Activated CD8-positive, alpha-beta memory T cell treated with anti-CD3 and anti-CD28 coated beads, Interleukin-2, amount 50 U/mL, for 24 hours (primary cell): ENCODE results near the gene HOXB6.

Experiments used
- DNase-seq: peaks from one replicate; pipeline ENCODE4 v3.0.0-alpha.2; 2020; ENCODE audit errors: extremely low read depth

The HOXB6 gene

GRCh38 chr17:48621410-48622392, 16.9 kb upstream of the HOXB6 start:
- no peak for DNase-seq

DNA sequence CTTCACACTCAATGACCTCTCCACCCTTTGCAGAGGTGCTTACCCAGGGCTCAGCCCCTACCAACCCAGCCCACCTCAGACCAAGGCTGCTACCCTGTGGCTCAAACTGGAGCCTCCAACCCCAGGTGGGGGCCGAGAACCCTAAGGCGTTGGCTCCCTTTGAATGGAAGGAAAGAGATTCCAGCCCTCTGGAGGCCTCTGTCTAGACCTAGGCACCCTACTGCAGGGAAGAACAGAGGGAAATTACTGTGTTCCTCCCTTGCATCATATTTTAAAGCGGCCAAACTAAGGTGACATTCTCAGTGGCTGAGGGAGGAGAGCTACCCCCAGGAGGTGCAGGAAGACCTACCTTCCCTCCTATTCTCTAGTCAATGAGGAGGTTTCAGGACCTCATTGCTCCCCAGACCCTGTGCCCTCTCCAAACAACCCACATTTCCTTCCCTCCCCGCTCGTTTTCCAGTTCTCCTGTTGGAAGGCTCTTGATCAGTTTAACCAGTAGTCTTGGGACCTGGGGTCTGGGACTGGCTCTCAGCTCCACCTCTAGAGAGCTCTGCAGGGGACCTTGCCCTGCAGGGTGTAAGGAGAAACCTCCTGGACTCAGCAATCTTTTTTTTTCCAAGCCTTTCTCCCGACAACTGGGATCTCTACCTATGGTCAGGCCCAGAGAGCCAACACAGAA, 15.8 kb upstream of the HOXB6 start:
- DNase-seq = no peak

- DNase-seq = no peak
Measured at GRCh38 chr17:48619826-48620449, 15.2 kb upstream of the HOXB6 start.

DNA sequence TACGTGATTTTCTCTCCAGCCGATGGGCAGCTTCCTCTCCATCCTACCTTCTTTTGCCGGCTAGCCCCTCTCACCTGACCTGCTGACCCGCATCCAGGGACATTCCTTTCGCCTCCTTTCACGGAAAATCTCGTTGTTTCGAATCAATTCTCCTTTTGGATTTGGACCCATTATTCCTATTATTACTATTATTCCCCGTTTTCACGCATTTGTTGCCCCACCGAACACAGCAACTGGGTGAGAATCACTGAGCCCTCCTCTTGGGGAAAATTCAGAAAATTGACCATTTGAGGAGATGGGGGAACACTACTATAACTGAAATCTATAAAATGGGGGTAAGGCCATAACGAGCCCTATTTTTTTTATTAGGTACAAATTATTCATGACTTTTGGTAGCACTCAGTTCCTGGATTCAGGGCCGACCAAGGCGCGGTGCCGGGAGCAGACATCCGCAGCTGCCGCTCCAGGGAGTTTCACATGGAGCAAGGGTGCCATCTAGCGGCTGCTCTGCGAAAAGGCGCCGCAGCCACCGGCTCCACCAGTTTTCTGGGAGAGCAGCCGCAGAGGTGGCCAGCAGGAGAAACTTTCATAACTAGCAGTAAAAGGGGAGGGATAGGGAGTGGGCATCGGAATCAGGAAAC, 13.6 kb upstream of the HOXB6 start:
- DNase-seq = peak; percentile 61

GRCh38 chr17:48617471-48618255, 12.9 kb upstream of the HOXB6 start:
- no peak for DNase-seq

- DNase-seq = no peak
Measured at GRCh38 chr17:48616717-48617470, 12.1 kb upstream of the HOXB6 start.

- no peak for DNase-seq
Measured at GRCh38 chr17:48615963-48616716, 11.4 kb upstream of the HOXB6 start.

GRCh38 chr17:48615047-48615962, 10.5 kb upstream of the HOXB6 start, which contains the start of gene HOXB8:
Gene HOXB8 (minus strand): TSS chr17:48615292. CDS start chr17:48614704, 588 bp downstream.
- no peak for DNase-seq

DNA sequence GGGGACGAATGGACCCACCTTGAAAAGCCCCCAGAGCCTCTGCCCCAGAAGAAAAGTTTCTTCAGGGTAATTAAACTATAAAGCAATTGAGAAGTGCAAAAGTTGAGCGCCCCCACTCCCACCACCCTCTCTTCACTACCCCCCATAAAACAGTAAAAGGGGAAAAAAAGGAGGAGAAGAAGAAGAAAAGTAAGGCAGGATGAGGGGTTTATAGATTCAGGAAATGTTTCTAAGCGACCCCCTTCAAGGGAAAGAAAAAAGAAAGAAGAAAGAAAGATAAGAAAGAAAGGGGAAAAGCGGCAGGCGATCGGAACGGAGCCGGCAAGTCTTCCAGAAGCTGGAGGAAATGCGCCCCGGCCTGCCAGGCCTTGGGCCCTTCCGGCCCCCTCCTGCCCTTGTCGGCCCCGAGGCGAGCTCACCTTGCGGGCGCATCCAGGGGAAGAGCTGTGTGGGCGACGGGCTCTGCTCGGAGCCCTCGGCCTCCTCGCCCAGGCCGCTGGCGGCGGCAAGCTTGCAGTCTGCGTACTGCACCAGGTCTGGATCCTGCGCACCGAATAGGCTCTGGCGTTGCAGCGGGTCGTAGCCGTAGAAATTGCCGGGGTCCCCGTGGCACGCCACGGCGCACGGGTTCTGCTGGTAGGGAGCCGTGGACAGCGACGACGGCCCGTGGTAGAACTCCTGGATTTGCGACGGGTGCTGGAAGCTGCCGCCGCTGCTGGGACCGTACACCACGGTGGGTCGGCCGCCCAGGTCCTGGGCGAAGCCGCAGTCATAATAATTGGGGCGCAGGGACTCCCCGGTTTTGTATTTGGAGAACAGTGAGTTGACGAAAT, 9.3 kb upstream of the HOXB6 start:
- DNase-seq = no peak

DNA sequence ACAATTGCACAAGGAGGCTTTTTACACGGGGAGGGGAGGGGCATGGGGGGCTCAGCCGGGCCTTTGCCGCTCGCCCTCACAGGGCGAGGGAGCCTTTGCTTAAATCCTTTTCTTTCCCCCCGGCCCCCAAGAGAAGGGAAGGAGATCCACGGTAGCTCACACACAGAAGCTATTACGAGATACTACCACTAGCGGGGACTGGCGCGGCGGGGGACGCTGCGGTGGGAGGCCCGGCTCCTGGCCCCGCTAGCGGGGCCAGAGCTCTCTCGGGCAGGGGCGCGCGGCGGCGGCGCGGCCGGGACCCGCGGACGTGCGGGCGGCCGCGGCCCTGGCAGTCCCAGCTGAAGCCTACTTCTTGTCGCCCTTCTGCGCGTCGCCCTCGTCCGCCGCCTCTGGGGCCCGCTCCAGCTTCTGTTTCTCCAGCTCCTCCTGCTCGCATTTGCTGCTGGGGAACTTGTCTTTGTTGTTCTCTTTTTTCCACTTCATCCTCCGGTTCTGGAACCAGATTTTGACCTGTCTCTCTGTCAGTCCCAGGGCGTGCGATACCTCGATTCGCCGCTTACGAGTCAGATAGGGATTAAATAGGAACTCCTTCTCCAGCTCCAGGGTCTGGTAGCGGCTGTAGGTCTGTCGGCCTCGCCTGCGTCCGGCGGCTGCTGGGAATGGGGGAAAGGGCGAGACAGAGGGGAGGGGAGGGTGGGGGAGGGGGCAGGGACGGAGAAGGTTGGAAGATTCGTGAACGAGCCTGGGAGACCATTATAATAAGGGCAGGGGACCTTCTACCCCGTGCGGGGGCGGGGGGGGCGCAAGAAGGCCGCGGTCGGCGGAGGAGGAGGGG, 8.3 kb upstream of the HOXB6 start:
- no peak for DNase-seq

DNA sequence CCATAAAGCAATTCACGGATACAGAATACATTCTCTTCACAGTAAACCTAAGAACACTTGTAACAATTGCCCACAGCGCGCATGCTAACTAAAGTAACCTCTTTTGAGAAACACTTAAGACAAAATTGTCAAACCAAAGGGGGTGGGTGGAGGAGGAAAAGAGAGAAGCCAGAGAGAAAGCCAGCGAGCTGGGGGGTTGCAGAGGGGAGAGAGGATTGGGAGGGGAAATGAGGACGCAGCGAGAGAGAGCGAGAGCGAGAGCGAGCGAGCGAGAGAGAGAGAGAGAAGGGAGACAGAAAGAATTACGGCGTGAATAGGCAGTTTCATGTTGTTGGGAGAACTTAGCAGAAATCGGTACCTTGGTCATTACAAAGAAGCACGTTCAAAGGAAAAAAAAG, 7.7 kb upstream of the HOXB6 start:
- DNase-seq = no peak

- no peak for DNase-seq
Measured at GRCh38 chr17:48611681-48612455, 7.1 kb upstream of the HOXB6 start.

GRCh38 chr17:48611213-48611612, 6.4 kb upstream of the HOXB6 start:
- no peak for DNase-seq

DNA sequence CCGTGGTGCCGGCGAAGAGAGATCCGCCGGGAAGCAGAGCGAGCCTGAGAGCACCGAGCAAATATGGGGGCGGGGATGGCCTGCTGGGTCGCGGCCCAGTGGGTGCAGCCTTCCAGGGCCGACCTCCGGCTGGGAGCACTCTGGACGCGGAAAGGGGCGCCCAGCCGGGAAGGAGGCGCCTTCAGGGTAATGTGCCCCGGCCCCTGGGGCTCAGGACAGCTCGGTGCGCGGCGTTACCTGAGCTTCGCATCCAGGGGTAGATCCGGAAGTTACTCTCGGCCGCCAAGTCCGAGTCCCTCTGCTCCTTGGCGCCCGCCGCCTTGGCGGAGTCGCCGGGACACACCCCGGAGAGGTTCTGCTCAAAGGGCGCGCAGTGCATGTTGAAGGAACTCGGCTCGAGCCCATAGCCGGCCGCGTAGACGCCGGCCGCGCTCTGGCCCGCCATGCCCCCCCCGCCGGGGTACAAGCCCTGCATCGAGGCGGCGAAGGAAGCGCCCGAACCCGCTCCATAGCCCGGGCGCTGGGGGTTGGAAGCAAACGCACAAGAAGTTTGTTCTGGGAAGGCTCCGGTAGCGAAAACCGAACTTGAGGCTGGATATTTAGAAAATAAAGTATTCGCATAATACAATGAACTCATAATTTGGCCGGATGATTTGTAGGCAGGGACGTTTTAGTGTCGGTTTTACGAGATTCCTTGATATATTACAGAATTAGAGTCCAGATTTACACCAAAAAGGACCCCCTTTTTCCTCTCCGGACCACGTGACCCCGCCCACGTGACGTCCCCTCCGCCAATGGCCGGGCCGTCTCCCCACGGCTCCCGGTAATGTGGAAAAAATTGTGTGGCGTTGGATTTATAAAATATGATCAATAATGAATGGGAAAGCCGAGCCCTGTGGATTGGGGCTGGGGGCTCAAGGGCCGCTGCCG, 5.8 kb upstream of the HOXB6 start, which contains the start of gene HOXB7:
HOXB7 (minus strand) TSS at position 736 of the 930 bp plus-strand sequence; CDS start at position 637, 99 bp downstream.
- DNase-seq = peak; percentile 44
